AG08395 (cell line): ENCODE measurements around the gene SPATA46.
"Not testable (repeated sequence)": the region's sequence is repeated elsewhere in the genome, so short reads cannot be mapped to it uniquely, and the experiment has no call there.

Experiments
- DNase-seq: peaks from one replicate; pipeline ENCODE4 v3.0.0; 2012; ENCODE audit warnings: mixed read lengths, low spot score

Gene SPATA46

GRCh38 chr1:162357681-162358266 is 18.9 kb downstream of the SPATA46 start:
- DNase-seq, result peak; percentile 50

- DNase-seq, result no peak
Measured at GRCh38 chr1:162353702-162354101, 23.0 kb downstream of the SPATA46 start.

GRCh38 chr1:162353078-162353477 is 23.6 kb downstream of the SPATA46 start:
- no peak for DNase-seq

- not testable (repeated sequence) for DNase-seq
Measured at GRCh38 chr1:162351874-162352273, 24.8 kb downstream of the SPATA46 start.

GRCh38 chr1:162351246-162351842 is 25.3 kb downstream of the SPATA46 start:
- no peak for DNase-seq

- DNase-seq, result peak; percentile 81
Measured at GRCh38 chr1:162349635-162350330, 26.9 kb downstream of the SPATA46 start.

- no peak for DNase-seq
Measured at GRCh38 chr1:162347281-162347680, 29.4 kb downstream of the SPATA46 start.

- DNase-seq, result no peak
Measured at GRCh38 chr1:162343470-162343869, 33.2 kb downstream of the SPATA46 start.

- no peak for DNase-seq
Measured at GRCh38 chr1:162342452-162342983, 34.1 kb downstream of the SPATA46 start.

GRCh38 chr1:162336621-162337285 is 39.9 kb downstream of the SPATA46 start:
- no peak for DNase-seq

GRCh38 chr1:162335126-162335525 is 41.5 kb downstream of the SPATA46 start:
- DNase-seq, result no peak

GRCh38 chr1:162333991-162334390 is 42.7 kb downstream of the SPATA46 start:
- no peak for DNase-seq

- no peak for DNase-seq
Measured at GRCh38 chr1:162329826-162330225, 46.8 kb downstream of the SPATA46 start.

GRCh38 chr1:162328512-162328911 is 48.1 kb downstream of the SPATA46 start:
- DNase-seq, result no peak

- DNase-seq, result no peak
Measured at GRCh38 chr1:162327788-162328165, 48.9 kb downstream of the SPATA46 start.

- no peak for DNase-seq
Measured at GRCh38 chr1:162327144-162327787, 49.4 kb downstream of the SPATA46 start.

GRCh38 chr1:162326559-162326958 is 50.1 kb downstream of the SPATA46 start:
- no peak for DNase-seq

GRCh38 chr1:162324396-162324795 is 52.3 kb downstream of the SPATA46 start:
- no peak for DNase-seq
